MCF 10A (cell line): ENCODE results near the gene SLC27A5. TPM values are rescaled to one million over a fixed set of nuclear protein-coding genes. Genes with fewer than 3 reads are reported as not detected.

Experiments
- microRNA-seq: library from miRNA; unstranded; fragments of <30 nt; microRNA quantifications from one replicate; pipeline ENCODE4 v1.2.0, GENCODE V29; 2022
- total RNA-seq: library from RNA; stranded (reverse); gene quantifications from 2 replicates; pipeline ENCODE4 v1.2.3, GENCODE V29; 2022

SLC27A5 gene
- total RNA-seq, 1 experiment from 2014 or later, result 22.5 TPM

Small RNA genes lying within 50 kb of the gene (microRNA-seq; reads per million reads assigned to microRNA genes)
- gene MIR6807, result 0.93 reads per million

Other genes with a start within 250 kb of the SLC27A5 start
- 4.9 and 5.1 TPM in 2 replicates for gene ZNF8, start 233.0 kb downstream of the SLC27A5 start, total RNA-seq
- gene ERVK3-1, start 206.6 kb downstream of the SLC27A5 start, total RNA-seq, result 63.1 and 64.6 TPM in 2 replicates
- 3.8 and 4.7 TPM in 2 replicates for gene ZSCAN22, start 185.0 kb downstream of the SLC27A5 start, total RNA-seq
- 6.4 and 7.0 TPM in 2 replicates for gene A1BG, start 158.5 kb downstream of the SLC27A5 start, total RNA-seq
- 3.2 and 3.9 TPM in 2 replicates for gene ZNF497, start 149.2 kb downstream of the SLC27A5 start, total RNA-seq
- gene ZNF837, start 131.0 kb downstream of the SLC27A5 start, total RNA-seq, result 1.5 and 1.7 TPM in 2 replicates
- gene RPS5, start 124.7 kb downstream of the SLC27A5 start, total RNA-seq, result 1,779 and 1,872 TPM in 2 replicates
- 0.63 and 0.98 TPM in 2 replicates for gene RNF225, start 116.3 kb downstream of the SLC27A5 start, total RNA-seq
- 14.6 and 18.1 TPM in 2 replicates for gene ZNF584, start 103.3 kb downstream of the SLC27A5 start, total RNA-seq
- not detected in 2 replicates for gene ZNF132, start 71.8 kb downstream of the SLC27A5 start, total RNA-seq
- 4.7 and 7.2 TPM in 2 replicates for gene ZNF324B, start 60.4 kb downstream of the SLC27A5 start, total RNA-seq
- gene ZNF324, start 44.9 kb downstream of the SLC27A5 start, total RNA-seq, result 6.5 and 7.9 TPM in 2 replicates
- gene ZNF446, start 35.6 kb downstream of the SLC27A5 start, total RNA-seq, result 8.3 and 10.3 TPM in 2 replicates
- 12.8 and 15.0 TPM in 2 replicates for gene ZBTB45, start 7.8 kb upstream of the SLC27A5 start, total RNA-seq
- 236 and 290 TPM in 2 replicates for gene TRIM28, start 32.1 kb upstream of the SLC27A5 start, total RNA-seq
- 154 and 184 TPM in 2 replicates for gene CHMP2A, start 43.1 kb upstream of the SLC27A5 start, total RNA-seq
- gene UBE2M, start 46.6 kb upstream of the SLC27A5 start, total RNA-seq, result 149 and 158 TPM in 2 replicates
- gene MZF1, start 61.3 kb upstream of the SLC27A5 start, total RNA-seq, result 50.7 and 51.9 TPM in 2 replicates